Measurements from ENCODE around the gene YPEL3. TPM values are rescaled to one million over a fixed set of nuclear protein-coding genes. Genes with fewer than 3 reads are reported as not detected.

YPEL3 gene
- total and polyA plus RNA-seq, 2 donors (not counting 3 experiments of a cell fraction or from before 2014, with no cell fraction given): 46.1 to 78.0 TPM

DNA sequence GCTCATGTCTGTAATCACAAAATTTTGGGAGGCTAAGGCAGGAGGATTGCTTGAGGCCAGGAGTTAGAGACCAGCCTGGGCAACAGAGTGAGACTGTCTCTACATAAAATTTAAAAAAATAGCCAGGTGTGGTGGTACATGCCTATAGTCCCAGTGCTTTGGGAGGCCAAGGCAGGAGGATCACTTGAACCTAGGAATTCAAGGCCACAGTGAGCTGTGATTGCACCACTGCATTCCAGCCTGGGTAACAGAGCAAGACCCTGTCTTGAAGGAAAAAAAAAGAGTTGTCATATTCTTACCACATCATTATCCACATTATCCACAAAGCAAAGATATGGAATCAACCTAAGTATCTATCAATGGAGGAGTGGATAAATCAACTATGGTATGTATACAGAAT, 48.0 kb upstream of the YPEL3 start:
- H3K9me1 ChIP-seq (replicated peaks; ENCODE audit: control insufficient read depth, extremely low read depth, insufficient read depth, low read length): no peaks in the 10 kb centered on the region
- no peaks in the 10 kb centered on the region for H3K27me3 ChIP-seq (ENCODE audit: control insufficient read depth in 2 of 2, insufficient read depth in 2 of 2, low read length in 2 of 2)
- BruUV-seq (replicated peaks): no TSS peak
- H3K9me3 ChIP-seq (replicated peaks; ENCODE audit: control insufficient read depth, insufficient read depth, low read length): no peaks in the 10 kb centered on the region
- H3K4me2 ChIP-seq (ENCODE audit: insufficient read depth, low read length): no peak overlapping the region
- POLR2A ChIA-PET: no interaction called here
- H4K20me1 ChIP-seq (replicated peaks; ENCODE audit: control insufficient read depth, extremely low read depth, insufficient read depth, low read length): no peaks in the 10 kb centered on the region
- no peak for DNase-seq (ENCODE audit: low read depth, low spot score)
- H3K79me2 ChIP-seq (ENCODE audit: control insufficient read depth, insufficient read depth, low read length): no peaks in the 10 kb centered on the region
- dilution Hi-C loops (cut with MboI; ENCODE audit: extremely low pct_ligation_motif_present, low sequenced_read_pairs): no loop called here
- no peak overlapping the region for H3K27ac ChIP-seq (ENCODE audit: insufficient read depth, low read depth, low read length)
- no peak overlapping the region for H3K4me3 ChIP-seq (replicated peaks in 1 of 3; ENCODE audit: insufficient read depth in 1 of 3, low read depth in 1 of 3, low read length in 3 of 3)
- no peak for FAIRE-seq
- no peaks in the 10 kb centered on the region for H3K36me3 ChIP-seq (ENCODE audit: control insufficient read depth in 2 of 2, extremely low read depth in 1 of 2, insufficient read depth in 2 of 2, low read length in 2 of 2)
- TF ChIP-seq JUN (IDR thresholded peaks at IDR 0.05; ENCODE audit: borderline replicate concordance, insufficient read depth, insufficient read length, low read depth) (no peak), POLR2A (IDR thresholded peaks at IDR 0.05; ENCODE audit: low read depth, low read length) (no peak), EZH2 (IDR thresholded peaks at IDR 0.05; ENCODE audit: borderline replicate concordance, low read depth, low read length, severe bottlenecking) (no peak), FOS (IDR thresholded peaks at IDR 0.05; ENCODE audit: borderline replicate concordance, insufficient read depth, low read length) (no peak), GATA2 (IDR thresholded peaks at IDR 0.05; ENCODE audit: insufficient read depth, insufficient read length, low read depth, low read length) (no peak)
- TF ChIP-seq, protein P1, sequence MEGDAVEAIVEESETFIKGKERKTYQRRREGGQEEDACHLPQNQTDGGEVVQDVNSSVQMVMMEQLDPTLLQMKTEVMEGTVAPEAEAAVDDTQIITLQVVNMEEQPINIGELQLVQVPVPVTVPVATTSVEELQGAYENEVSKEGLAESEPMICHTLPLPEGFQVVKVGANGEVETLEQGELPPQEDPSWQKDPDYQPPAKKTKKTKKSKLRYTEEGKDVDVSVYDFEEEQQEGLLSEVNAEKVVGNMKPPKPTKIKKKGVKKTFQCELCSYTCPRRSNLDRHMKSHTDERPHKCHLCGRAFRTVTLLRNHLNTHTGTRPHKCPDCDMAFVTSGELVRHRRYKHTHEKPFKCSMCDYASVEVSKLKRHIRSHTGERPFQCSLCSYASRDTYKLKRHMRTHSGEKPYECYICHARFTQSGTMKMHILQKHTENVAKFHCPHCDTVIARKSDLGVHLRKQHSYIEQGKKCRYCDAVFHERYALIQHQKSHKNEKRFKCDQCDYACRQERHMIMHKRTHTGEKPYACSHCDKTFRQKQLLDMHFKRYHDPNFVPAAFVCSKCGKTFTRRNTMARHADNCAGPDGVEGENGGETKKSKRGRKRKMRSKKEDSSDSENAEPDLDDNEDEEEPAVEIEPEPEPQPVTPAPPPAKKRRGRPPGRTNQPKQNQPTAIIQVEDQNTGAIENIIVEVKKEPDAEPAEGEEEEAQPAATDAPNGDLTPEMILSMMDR (IDR thresholded peaks at IDR 0.05; ENCODE audit: extremely low read depth in 1 of 2, insufficient read depth in 1 of 2, low read depth in 1 of 2, low read length in 2 of 2): no peak
- intact Hi-C loops (cut with micrococcal nuclease): no loop called here
- no peak overlapping the region for H3K9ac ChIP-seq (replicated peaks; ENCODE audit: extremely low read depth, insufficient read depth, low read length)
- no peaks in the 10 kb centered on the region for H3K4me1 ChIP-seq (ENCODE audit: control insufficient read depth, extremely low read depth, insufficient read depth, low read length)
- H2AFZ ChIP-seq (ENCODE audit: low read depth, low read length): no peak overlapping the region
- CTCF ChIA-PET: no interaction called here

DNA sequence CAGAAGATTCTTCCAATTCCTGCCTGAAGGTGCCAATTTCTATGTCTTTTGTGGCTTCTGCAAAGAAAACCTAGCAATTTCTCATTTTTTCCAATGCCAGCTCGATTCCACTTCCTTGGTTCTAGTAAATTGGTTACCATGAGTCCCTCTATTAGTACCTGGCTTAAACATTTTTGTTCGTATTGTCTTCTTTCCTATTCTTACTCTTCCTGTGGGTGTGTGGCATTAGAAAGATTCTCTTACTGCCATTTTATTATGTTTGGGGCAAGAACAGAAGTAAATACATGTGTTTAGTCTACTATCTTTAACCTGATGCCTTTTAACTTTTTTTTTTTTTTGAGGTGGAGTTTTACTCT, 47.3 kb upstream of the YPEL3 start:
- dilution Hi-C loops (cut with MboI; ENCODE audit: extremely low pct_ligation_motif_present, low sequenced_read_pairs): no loop called here
- Histone ChIP-seq H3K36me3 (ENCODE audit: control insufficient read depth in 2 of 2, extremely low read depth in 1 of 2, insufficient read depth in 2 of 2, low read length in 2 of 2) (no peaks in the 10 kb centered on the region), H3K4me2 (ENCODE audit: insufficient read depth, low read length) (no peak overlapping the region), H4K20me1 (replicated peaks; ENCODE audit: control insufficient read depth, extremely low read depth, insufficient read depth, low read length) (no peaks in the 10 kb centered on the region), H3K27me3 (ENCODE audit: control insufficient read depth in 2 of 2, insufficient read depth in 2 of 2, low read length in 2 of 2) (no peaks in the 10 kb centered on the region), H3K27ac (ENCODE audit: insufficient read depth, low read depth, low read length) (no peak overlapping the region), H3K9me1 (replicated peaks; ENCODE audit: control insufficient read depth, extremely low read depth, insufficient read depth, low read length) (no peaks in the 10 kb centered on the region), H3K4me1 (ENCODE audit: control insufficient read depth, extremely low read depth, insufficient read depth, low read length) (no peaks in the 10 kb centered on the region), H3K79me2 (ENCODE audit: control insufficient read depth, insufficient read depth, low read length) (no peaks in the 10 kb centered on the region), H3K9me3 (replicated peaks; ENCODE audit: control insufficient read depth, insufficient read depth, low read length) (no peaks in the 10 kb centered on the region), H3K4me3 (replicated peaks in 1 of 3; ENCODE audit: insufficient read depth in 1 of 3, low read depth in 1 of 3, low read length in 3 of 3) (no peak overlapping the region), H3K9ac (replicated peaks; ENCODE audit: extremely low read depth, insufficient read depth, low read length) (no peak overlapping the region), H2AFZ (ENCODE audit: low read depth, low read length) (no peak overlapping the region)
- BruUV-seq (replicated peaks): no TSS peak
- FAIRE-seq (no peak), DNase-seq (ENCODE audit: low read depth, low spot score) (no peak)
- ChIA-PET POLR2A (no interaction called here), CTCF (interaction anchor here (0.6 to 1.2 kb wide), 3 partner anchors 16 to 455 kb away, joined by 3 to 4 read pairs (median 3); no protein-coding TSS in a partner anchor)
- intact Hi-C loops (cut with micrococcal nuclease): no loop called here
- TF ChIP-seq, protein P2, sequence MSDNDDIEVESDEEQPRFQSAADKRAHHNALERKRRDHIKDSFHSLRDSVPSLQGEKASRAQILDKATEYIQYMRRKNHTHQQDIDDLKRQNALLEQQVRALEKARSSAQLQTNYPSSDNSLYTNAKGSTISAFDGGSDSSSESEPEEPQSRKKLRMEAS (IDR thresholded peaks at IDR 0.05; ENCODE audit: insufficient read depth, insufficient read length): no peak
- no peak for TF ChIP-seq POLR2A (IDR thresholded peaks at IDR 0.05; ENCODE audit: low read depth, low read length)
- no peak for TF ChIP-seq POLR2AphosphoS5 (IDR thresholded peaks at IDR 0.05; ENCODE audit: insufficient read depth, low read depth, low read length)
- TF ChIP-seq EZH2 (IDR thresholded peaks at IDR 0.05; ENCODE audit: borderline replicate concordance, low read depth, low read length, severe bottlenecking): no peak
- TF ChIP-seq, protein P1 (IDR thresholded peaks at IDR 0.05; ENCODE audit: extremely low read depth in 1 of 2, insufficient read depth in 1 of 2, low read depth in 1 of 2, low read length in 2 of 2): no peak
- no peak for TF ChIP-seq FOS (IDR thresholded peaks at IDR 0.05; ENCODE audit: borderline replicate concordance, insufficient read depth, low read length)
- TF ChIP-seq MYC (IDR thresholded peaks at IDR 0.05; ENCODE audit: low read depth, low read length): no peak
- no peak for TF ChIP-seq GATA2 (IDR thresholded peaks at IDR 0.05; ENCODE audit: insufficient read depth, insufficient read length, low read depth, low read length)
- TF ChIP-seq JUN (IDR thresholded peaks at IDR 0.05; ENCODE audit: borderline replicate concordance, insufficient read depth, insufficient read length, low read depth): no peak

Measured in endothelial cell of umbilical vein (primary cell).